Measurements from ENCODE around the gene HCK.

The HCK gene

GRCh38 chr20:32063695-32064094 lies 11.7 kb downstream of the HCK start:
- no peaks in the 10 kb centered on the region for H3K9me3 ChIP-seq (ENCODE audit: control insufficient read depth, insufficient read depth, low read length)
- no peak overlapping the region for H3K9ac ChIP-seq (ENCODE audit: low read depth, low read length)
- H3K4me1 ChIP-seq (ENCODE audit: insufficient read depth, low read length): peaks cover 11% of the 10 kb centered on the region; the same call in 1 of the 2 replicates
- H3K36me3 ChIP-seq (ENCODE audit: insufficient read depth, low read length): no peaks in the 10 kb centered on the region

DNA sequence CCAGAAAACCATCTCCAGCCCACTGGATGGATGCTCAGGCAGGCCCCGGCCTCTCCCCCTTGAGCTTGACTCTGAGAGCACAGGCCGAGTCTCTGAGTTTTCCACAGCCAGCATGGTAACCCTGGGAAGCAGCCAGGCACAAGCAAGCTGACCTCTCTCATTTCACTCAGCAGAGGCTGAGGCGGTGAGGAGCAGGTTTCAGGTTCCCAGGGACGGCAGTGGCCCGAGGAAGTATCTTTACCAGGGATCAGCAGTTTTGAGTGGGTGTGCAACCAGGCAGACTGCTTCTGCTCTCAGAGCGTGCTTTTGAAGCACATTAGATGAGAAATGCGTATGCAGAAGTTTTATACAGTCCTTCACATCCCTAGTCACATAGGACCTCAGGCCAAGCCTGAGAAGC lies 12.6 kb downstream of the HCK start:
- no peaks in the 10 kb centered on the region for H3K36me3 ChIP-seq (ENCODE audit: insufficient read depth, low read length)
- no peak overlapping the region for H3K9ac ChIP-seq (ENCODE audit: low read depth, low read length)
- no peaks in the 10 kb centered on the region for H3K9me3 ChIP-seq (ENCODE audit: control insufficient read depth, insufficient read depth, low read length)
- peaks cover 11% of the 10 kb centered on the region; the same call in 1 of the 2 replicates for H3K4me1 ChIP-seq (ENCODE audit: insufficient read depth, low read length)

- H3K9ac ChIP-seq (ENCODE audit: low read depth, low read length): no peak overlapping the region
- H3K4me1 ChIP-seq (ENCODE audit: insufficient read depth, low read length): peaks cover 11% of the 10 kb centered on the region; the same call in 1 of the 2 replicates
- H3K9me3 ChIP-seq (ENCODE audit: control insufficient read depth, insufficient read depth, low read length): no peaks in the 10 kb centered on the region
- H3K36me3 ChIP-seq (ENCODE audit: insufficient read depth, low read length): no peaks in the 10 kb centered on the region
Observed at GRCh38 chr20:32067234-32067821, 15.3 kb downstream of the HCK start.

DNA sequence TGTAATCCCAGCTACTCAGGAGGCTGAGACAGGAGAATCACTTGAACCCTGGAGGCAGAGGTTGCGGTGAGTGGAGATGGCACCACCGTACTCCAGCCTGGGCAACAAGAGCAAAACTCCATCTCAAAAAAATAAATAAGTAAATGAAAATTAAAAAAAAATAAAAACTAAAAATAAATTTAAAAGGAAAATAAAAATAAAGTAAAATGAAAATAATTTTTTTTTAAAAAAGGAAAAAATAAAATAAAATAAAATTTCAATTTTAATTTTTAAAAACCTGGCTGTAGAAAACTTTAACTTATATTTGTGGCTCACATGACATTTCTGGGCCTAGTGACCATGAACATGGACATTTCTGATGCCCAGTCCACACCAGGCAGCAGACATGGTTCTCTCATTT lies 16.1 kb downstream of the HCK start:
- Histone ChIP-seq H3K4me1 (ENCODE audit: insufficient read depth, low read length) (peaks cover 11% of the 10 kb centered on the region; the same call in 1 of the 2 replicates), H3K9me3 (ENCODE audit: control insufficient read depth, insufficient read depth, low read length) (no peaks in the 10 kb centered on the region), H3K36me3 (ENCODE audit: insufficient read depth, low read length) (no peaks in the 10 kb centered on the region), H3K9ac (ENCODE audit: low read depth, low read length) (no peak overlapping the region)

GRCh38 chr20:32069711-32070110 lies 17.7 kb downstream of the HCK start:
- Histone ChIP-seq H3K36me3 (ENCODE audit: insufficient read depth, low read length) (no peaks in the 10 kb centered on the region), H3K4me1 (ENCODE audit: insufficient read depth, low read length) (peaks cover 11% of the 10 kb centered on the region; the same call in 1 of the 2 replicates), H3K9ac (ENCODE audit: low read depth, low read length) (no peak overlapping the region), H3K9me3 (ENCODE audit: control insufficient read depth, insufficient read depth, low read length) (no peaks in the 10 kb centered on the region)

- Histone ChIP-seq H3K36me3 (ENCODE audit: insufficient read depth, low read length) (no peaks in the 10 kb centered on the region), H3K4me1 (ENCODE audit: insufficient read depth, low read length) (peaks cover 11% of the 10 kb centered on the region; the same call in 1 of the 2 replicates), H3K9ac (ENCODE audit: low read depth, low read length) (no peak overlapping the region), H3K9me3 (ENCODE audit: control insufficient read depth, insufficient read depth, low read length) (no peaks in the 10 kb centered on the region)
Observed at GRCh38 chr20:32070282-32070681, 18.2 kb downstream of the HCK start.

DNA sequence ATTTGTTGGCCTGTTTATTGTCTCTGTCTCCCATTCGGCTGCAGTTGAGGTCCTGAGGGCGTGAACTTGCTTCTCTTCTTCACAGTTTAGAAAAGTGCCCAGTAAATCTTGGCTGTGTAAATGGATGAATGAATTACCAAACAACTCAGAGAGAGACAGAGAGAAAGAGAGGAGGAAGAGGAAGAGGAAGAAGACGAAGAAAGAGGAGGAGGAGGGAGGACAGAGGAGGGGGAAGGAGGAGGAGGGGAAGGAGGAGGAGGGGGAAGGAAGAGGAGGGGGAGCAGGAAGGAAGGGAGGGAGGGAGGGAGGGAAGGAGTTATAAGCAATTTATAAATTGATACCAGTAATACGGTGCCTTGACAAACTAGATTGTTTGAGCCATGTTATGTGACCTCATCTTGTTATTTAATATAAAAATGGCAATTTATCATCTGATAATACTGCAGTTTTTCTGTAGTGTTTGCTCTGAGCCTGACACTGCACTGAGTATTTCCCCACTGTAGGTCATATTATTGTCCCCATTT lies 18.7 kb downstream of the HCK start:
- H3K4me1 ChIP-seq (ENCODE audit: insufficient read depth, low read length): peaks cover 8% of the 10 kb centered on the region; the same call in 1 of the 2 replicates
- H3K9me3 ChIP-seq (ENCODE audit: control insufficient read depth, insufficient read depth, low read length): no peaks in the 10 kb centered on the region
- H3K9ac ChIP-seq (ENCODE audit: low read depth, low read length): no peak overlapping the region
- H3K36me3 ChIP-seq (ENCODE audit: insufficient read depth, low read length): no peaks in the 10 kb centered on the region

- Histone ChIP-seq H3K36me3 (ENCODE audit: insufficient read depth, low read length) (no peaks in the 10 kb centered on the region), H3K9ac (ENCODE audit: low read depth, low read length) (no peak overlapping the region), H3K9me3 (ENCODE audit: control insufficient read depth, insufficient read depth, low read length) (no peaks in the 10 kb centered on the region)
Observed at GRCh38 chr20:32071395-32072167, 19.5 kb downstream of the HCK start.

GRCh38 chr20:32072168-32072750 lies 20.2 kb downstream of the HCK start:
- Histone ChIP-seq H3K9ac (ENCODE audit: low read depth, low read length) (no peak overlapping the region), H3K36me3 (ENCODE audit: insufficient read depth, low read length) (no peaks in the 10 kb centered on the region), H3K9me3 (ENCODE audit: control insufficient read depth, insufficient read depth, low read length) (no peaks in the 10 kb centered on the region), H3K4me1 (ENCODE audit: insufficient read depth, low read length) (peaks cover 3% of the 10 kb centered on the region; the same call in 1 of the 2 replicates)

More at GRCh38 chr20:32071395-32072167, 19.5 kb downstream of the HCK start:
- H3K4me1 ChIP-seq (ENCODE audit: insufficient read depth, low read length): peaks cover 6% of the 10 kb centered on the region; the same call in 1 of the 2 replicates

DNA sequence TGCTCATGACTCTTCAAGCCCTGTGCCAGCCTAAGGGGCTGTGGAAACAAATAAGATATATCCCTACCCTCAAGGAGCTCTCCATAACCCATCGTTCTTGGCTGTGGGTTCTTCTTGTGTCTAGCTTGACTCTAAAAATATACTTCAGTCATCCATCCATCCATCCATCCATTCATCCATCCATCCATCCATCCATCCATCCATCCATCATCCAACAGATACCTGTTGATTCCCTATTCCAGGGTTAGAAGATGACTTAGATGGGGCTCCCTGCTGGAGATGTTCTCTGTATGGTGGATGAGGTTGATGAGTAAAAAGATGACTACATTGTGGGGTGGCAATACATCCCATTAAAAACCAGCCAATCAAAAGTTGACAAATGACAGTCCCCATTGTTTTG lies 23.5 kb downstream of the HCK start:
- Histone ChIP-seq H3K9me3 (ENCODE audit: control insufficient read depth, insufficient read depth, low read length) (no peaks in the 10 kb centered on the region), H3K36me3 (ENCODE audit: insufficient read depth, low read length) (no peaks in the 10 kb centered on the region), H3K4me1 (ENCODE audit: insufficient read depth, low read length) (no peaks in the 10 kb centered on the region), H3K9ac (ENCODE audit: low read depth, low read length) (no peak overlapping the region)

DNA sequence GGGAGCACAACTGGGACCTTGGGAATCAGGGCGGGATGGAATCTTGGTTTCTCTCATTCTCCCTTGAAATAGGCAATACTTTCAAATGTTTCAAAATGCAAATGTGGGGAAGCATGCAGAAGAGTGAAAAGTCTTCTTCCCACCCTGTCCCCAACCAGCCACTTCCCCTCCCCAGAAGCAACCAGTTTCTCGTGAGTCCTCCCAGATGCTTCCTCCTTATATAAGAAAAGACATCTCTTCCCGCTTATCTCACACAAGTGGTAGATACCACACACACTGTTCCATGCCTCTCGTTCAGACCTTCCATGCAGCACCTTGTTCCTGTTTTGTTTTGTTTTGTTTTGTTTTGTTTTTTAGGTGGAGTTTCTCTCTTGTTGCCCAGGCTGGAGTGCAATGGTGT lies 25.1 kb downstream of the HCK start:
- H3K9me3 ChIP-seq (ENCODE audit: control insufficient read depth, insufficient read depth, low read length): no peaks in the 10 kb centered on the region
- no peak overlapping the region for H3K9ac ChIP-seq (ENCODE audit: low read depth, low read length)
- H3K36me3 ChIP-seq (ENCODE audit: insufficient read depth, low read length): no peaks in the 10 kb centered on the region
- no peaks in the 10 kb centered on the region for H3K4me1 ChIP-seq (ENCODE audit: insufficient read depth, low read length)

DNA sequence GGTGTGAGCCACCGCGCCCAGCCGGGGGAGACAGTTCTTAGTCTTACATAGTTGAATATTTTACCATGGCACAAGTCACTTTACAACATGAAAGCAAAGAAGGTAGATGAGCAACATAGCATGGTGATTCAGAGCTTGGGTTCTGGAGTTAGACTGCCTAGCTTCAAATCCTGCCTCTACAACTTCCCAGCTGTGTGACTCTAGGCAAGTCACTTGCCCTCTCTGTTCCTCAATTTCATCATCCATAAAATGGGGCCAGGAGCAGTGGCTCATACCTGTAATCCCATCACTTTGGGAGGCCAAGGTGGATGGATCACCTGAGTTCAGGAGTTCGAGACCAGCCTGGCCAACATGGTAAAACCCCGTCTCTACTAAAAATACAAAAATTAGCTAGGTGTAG lies 26.3 kb downstream of the HCK start:
- no peaks in the 10 kb centered on the region for H3K36me3 ChIP-seq (ENCODE audit: insufficient read depth, low read length)
- no peaks in the 10 kb centered on the region for H3K4me1 ChIP-seq (ENCODE audit: insufficient read depth, low read length)
- no peaks in the 10 kb centered on the region for H3K9me3 ChIP-seq (ENCODE audit: control insufficient read depth, insufficient read depth, low read length)
- H3K9ac ChIP-seq (ENCODE audit: low read depth, low read length): no peak overlapping the region

GRCh38 chr20:32078791-32079190 lies 26.7 kb downstream of the HCK start:
- Histone ChIP-seq H3K4me1 (ENCODE audit: insufficient read depth, low read length) (no peaks in the 10 kb centered on the region), H3K9me3 (ENCODE audit: control insufficient read depth, insufficient read depth, low read length) (no peaks in the 10 kb centered on the region), H3K36me3 (ENCODE audit: insufficient read depth, low read length) (no peaks in the 10 kb centered on the region), H3K9ac (ENCODE audit: low read depth, low read length) (no peak overlapping the region)

DNA sequence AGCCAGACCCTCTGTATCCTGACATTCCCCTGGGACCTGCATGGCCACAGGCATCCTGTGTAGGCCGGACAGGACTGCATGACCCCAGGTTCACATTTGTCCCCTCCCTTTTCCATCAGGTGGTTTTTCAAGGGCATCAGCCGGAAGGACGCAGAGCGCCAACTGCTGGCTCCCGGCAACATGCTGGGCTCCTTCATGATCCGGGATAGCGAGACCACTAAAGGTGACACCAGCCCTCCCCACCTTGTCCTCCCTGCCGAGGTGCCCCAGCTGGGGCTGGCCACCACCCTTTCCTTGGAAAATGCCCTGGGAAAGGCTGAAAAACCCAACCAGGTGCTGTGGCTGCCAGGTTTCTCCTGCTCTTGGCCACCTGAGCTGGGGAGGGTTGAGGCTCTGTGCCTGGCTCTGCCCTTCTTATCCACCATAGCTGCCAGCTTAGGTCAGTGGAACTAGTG lies 27.6 kb downstream of the HCK start:
- Histone ChIP-seq H3K9me3 (ENCODE audit: control insufficient read depth, insufficient read depth, low read length) (no peaks in the 10 kb centered on the region), H3K36me3 (ENCODE audit: insufficient read depth, low read length) (no peaks in the 10 kb centered on the region), H3K4me1 (ENCODE audit: insufficient read depth, low read length) (no peaks in the 10 kb centered on the region), H3K9ac (ENCODE audit: low read depth, low read length) (no peak overlapping the region)
